ENCODE results near the gene OR2A5.

Gene OR2A5

DNA sequence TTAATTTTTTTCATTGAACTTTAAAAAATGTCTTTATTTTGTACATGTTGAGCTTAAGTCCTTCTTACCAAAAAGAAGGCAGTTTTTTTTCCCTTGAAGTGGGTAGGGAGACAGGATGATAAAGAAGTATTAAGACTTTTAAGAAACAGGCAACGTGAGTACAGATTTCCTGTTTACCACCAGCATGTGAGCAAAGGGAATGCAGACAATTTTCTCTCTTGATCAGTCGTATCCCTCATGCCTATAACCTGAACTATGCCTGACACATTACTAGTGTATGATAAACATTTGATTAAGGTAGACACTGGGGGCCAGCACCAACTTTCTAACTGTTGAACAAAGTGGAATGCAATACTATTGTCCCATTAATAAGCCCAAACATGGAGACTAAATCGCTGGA is 51.9 kb downstream of the OR2A5 start:
- Histone ChIP-seq H3K27me3 (ENCODE audit: insufficient read depth, poor library complexity, severe bottlenecking) (no peaks in the 10 kb centered on the region), H3K27ac (replicated peaks) (no peak overlapping the region), H3K4me3 (replicated peaks; ENCODE audit: insufficient read depth, low read length) (no peak overlapping the region)
- no peak for DNase-seq (ENCODE audit: low read depth in 1 of 2, low spot score in 1 of 2)
- TF ChIP-seq POLR2AphosphoS5 (IDR thresholded peaks at IDR 0.05; ENCODE audit: low read depth) (no peak), CTCF (IDR thresholded peaks at IDR 0.05; ENCODE audit: insufficient read depth, low read length) (no peak), GABPA (IDR thresholded peaks at IDR 0.05; ENCODE audit: low read depth) (no peak), REST (IDR thresholded peaks at IDR 0.05; ENCODE audit: insufficient replicate concordance, low read depth) (no peak), SPI1 (IDR thresholded peaks at IDR 0.05; ENCODE audit: borderline replicate concordance, low read depth) (no peak)

GRCh38 chr7:144102041-144102440 is 53.3 kb downstream of the OR2A5 start:
- H3K27me3 ChIP-seq (ENCODE audit: insufficient read depth, poor library complexity, severe bottlenecking), result no peaks in the 10 kb centered on the region
- TF ChIP-seq SPI1 (IDR thresholded peaks at IDR 0.05; ENCODE audit: borderline replicate concordance, low read depth), result no peak
- no peak for TF ChIP-seq CTCF (IDR thresholded peaks at IDR 0.05; ENCODE audit: insufficient read depth, low read length)
- TF ChIP-seq GABPA (IDR thresholded peaks at IDR 0.05; ENCODE audit: low read depth), result no peak
- DNase-seq (ENCODE audit: low read depth in 1 of 2, low spot score in 1 of 2), result no peak
- no peak overlapping the region for H3K27ac ChIP-seq (replicated peaks)
- H3K4me3 ChIP-seq (replicated peaks; ENCODE audit: insufficient read depth, low read length), result no peak overlapping the region

DNA sequence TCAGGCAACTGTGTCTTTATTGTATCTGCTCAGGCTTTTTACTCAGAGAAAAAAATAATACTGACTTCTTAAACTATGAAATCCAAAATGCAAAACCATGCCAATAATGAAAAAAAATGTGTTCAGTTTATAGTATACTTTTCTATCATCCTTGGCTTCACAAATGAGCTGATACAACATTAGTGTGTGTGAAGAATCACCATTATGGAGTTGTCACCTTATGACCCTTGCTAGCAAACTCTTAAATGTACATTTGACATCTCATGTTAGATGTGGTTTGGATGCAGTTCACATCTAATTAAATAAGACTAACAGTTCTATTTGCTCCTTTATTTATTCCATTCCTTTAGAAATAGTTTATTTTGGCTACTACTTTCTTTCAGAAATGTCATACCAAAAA is 56.5 kb downstream of the OR2A5 start:
- Histone ChIP-seq H3K4me3 (replicated peaks; ENCODE audit: insufficient read depth, low read length) (no peak overlapping the region), H3K27me3 (ENCODE audit: insufficient read depth, poor library complexity, severe bottlenecking) (no peaks in the 10 kb centered on the region), H3K27ac (replicated peaks) (no peak overlapping the region)
- no peak for DNase-seq (ENCODE audit: low read depth in 1 of 2, low spot score in 1 of 2)
- TF ChIP-seq POLR2AphosphoS5 (IDR thresholded peaks at IDR 0.05; ENCODE audit: low read depth), result no peak
- no peak for TF ChIP-seq SPI1 (IDR thresholded peaks at IDR 0.05; ENCODE audit: borderline replicate concordance, low read depth)
- TF ChIP-seq CTCF (IDR thresholded peaks at IDR 0.05; ENCODE audit: insufficient read depth, low read length), result no peak

All from HL-60 (cell line).